ENCODE results near the gene HMOX2. TPM values are rescaled to one million over a fixed set of nuclear protein-coding genes. Genes with fewer than 3 reads are reported as not detected.
A peak's percentile ranks its signal among the peaks of the same experiment; 100 is the strongest.

HMOX2 gene
- polyA plus RNA-seq (ENCODE audit: low read depth in 6 of 6): 10 to 100 TPM; 36.9 to 49.8 (median 41.9) TPM

- Mint-ChIP-seq H3K27me3 (no peaks in the 10 kb centered on the region), H3K36me3 (no peaks in the 10 kb centered on the region), H3K27ac (peak within 1 kb of the TSS; percentile 69 to 92 (median 80)), H3K4me3 (peak within 1 kb of the TSS; percentile 82 to 94 (median 92)), H3K4me1 (peaks cover 21 to 54% (median 37%) of the 10 kb centered on the region in 3 donors), H3K9me3 (peaks cover 0 to 3% (median 0%) of the 10 kb centered on the region in 7 donors)
- DNase-seq (peak; percentile 93), ATAC-seq (ENCODE audit: low read depth in 2 of 2) (peak; percentile 88 to 89)
These were observed at the start of gene HMOX2 for GRCh38 chr16:4475880-4476788. HMOX2 (plus strand) TSS chr16:4476398; CDS start chr16:4505525, 29,127 bp downstream.

DNA sequence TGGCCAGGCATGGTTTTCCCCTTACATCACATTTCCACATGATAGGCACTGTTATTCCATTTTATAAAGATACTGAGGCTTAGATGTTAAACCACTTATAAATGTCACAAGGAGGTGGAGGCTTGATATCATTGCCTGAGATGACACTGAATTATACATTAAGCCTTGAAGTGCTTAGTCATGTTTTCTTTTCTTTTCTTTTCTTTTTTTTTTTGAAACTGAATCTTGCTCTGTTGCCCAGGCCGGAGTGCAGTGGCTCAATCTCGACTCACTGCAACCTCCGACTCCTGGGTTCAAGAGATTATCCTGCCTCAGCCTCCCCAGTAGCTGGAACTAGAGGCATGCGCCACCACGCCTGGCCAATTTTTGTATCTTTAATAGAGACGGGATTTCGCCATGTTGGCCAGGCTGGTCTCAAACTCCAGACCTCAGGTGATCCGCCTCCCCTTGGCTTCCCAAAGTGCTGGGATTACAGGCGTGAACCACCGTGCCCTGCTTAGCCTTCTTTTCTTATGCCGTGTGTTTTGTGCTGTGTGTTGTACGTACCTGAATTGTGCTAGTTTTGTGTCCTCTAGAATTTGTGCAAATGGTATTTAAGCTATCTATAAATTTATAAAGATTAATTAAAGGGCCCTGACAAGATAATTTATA lies 49.4 kb upstream of the HMOX2 start:
- peak overlapping the region; percentile 50 to 98 (median 95) for H3K27ac Mint-ChIP-seq

GRCh38 chr16:4428500-4428899 lies 47.7 kb upstream of the HMOX2 start:
- H3K4me3 Mint-ChIP-seq: peak overlapping the region in 3 of 8 donors; percentile 15 to 63 (median 59)
- DNase-seq: no peak
- H3K27ac Mint-ChIP-seq: peak overlapping the region in 1 of 6 donors; percentile 60
- no peaks in the 10 kb centered on the region for H3K27me3 Mint-ChIP-seq
- no peak for ATAC-seq (ENCODE audit: low read depth in 2 of 2)
- no peaks in the 10 kb centered on the region for H3K36me3 Mint-ChIP-seq
- peaks cover 26 to 35% (median 28%) of the 10 kb centered on the region in 3 donors for H3K4me1 Mint-ChIP-seq
- H3K9me3 Mint-ChIP-seq: no peaks in the 10 kb centered on the region

More for the DNA sequence above, 49.4 kb upstream of the HMOX2 start:
- DNase-seq (no peak), ATAC-seq (ENCODE audit: low read depth in 2 of 2) (no peak)
- H3K27me3 Mint-ChIP-seq: no peaks in the 10 kb centered on the region
- H3K36me3 Mint-ChIP-seq: no peaks in the 10 kb centered on the region
- H3K4me1 Mint-ChIP-seq: peaks cover 23 to 37% (median 28%) of the 10 kb centered on the region in 3 donors
- no peaks in the 10 kb centered on the region for H3K9me3 Mint-ChIP-seq
- H3K4me3 Mint-ChIP-seq: peak overlapping the region; percentile 81 to 99 (median 96)

DNA sequence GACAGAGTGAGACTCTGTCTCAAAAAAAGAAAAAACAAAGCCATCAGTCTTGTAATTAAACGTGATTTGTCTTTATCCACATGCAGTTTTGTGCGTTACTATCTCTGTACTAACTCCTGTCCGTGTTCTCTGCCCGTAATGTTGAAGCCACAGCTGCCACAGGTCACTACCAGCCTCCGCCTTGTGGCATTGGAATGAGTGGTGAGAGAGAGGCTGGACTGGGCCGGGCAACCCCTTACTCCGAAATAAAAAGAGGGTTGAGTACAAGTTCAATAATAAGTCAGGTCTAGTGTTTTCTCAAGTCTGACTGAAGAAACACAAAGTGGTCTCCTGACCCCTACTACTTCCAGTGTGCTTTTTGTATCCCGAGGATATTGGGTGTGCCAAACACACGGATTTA lies 45.2 kb upstream of the HMOX2 start:
- Mint-ChIP-seq H3K4me1 (peaks cover 21 to 27% (median 26%) of the 10 kb centered on the region in 3 donors), H3K27ac (no peak overlapping the region), H3K36me3 (peaks cover 0 to 7% of the 10 kb centered on the region in 2 donors), H3K4me3 (no peak overlapping the region), H3K9me3 (no peaks in the 10 kb centered on the region), H3K27me3 (no peaks in the 10 kb centered on the region)
- no peak for ATAC-seq (ENCODE audit: low read depth in 2 of 2)
- no peak for DNase-seq

GRCh38 chr16:4433228-4433627 lies 43.0 kb upstream of the HMOX2 start:
- DNase-seq (no peak), ATAC-seq (ENCODE audit: low read depth in 2 of 2) (no peak)
- Mint-ChIP-seq H3K27me3 (no peaks in the 10 kb centered on the region), H3K9me3 (no peaks in the 10 kb centered on the region), H3K4me1 (peaks cover 3 to 15% (median 10%) of the 10 kb centered on the region in 3 donors), H3K27ac (peak overlapping the region in 2 of 6 donors; percentile 59 to 88), H3K4me3 (no peak overlapping the region), H3K36me3 (peaks cover 0 to 10% of the 10 kb centered on the region in 2 donors)

- H3K36me3 Mint-ChIP-seq: peaks cover 0 to 10% of the 10 kb centered on the region in 2 donors
- ATAC-seq (ENCODE audit: low read depth in 2 of 2): no peak
- DNase-seq: no peak
- H3K27me3 Mint-ChIP-seq: no peaks in the 10 kb centered on the region
- peaks cover 0 to 11% (median 5%) of the 10 kb centered on the region in 3 donors for H3K4me1 Mint-ChIP-seq
- H3K9me3 Mint-ChIP-seq: no peaks in the 10 kb centered on the region
- H3K27ac Mint-ChIP-seq: no peak overlapping the region
- H3K4me3 Mint-ChIP-seq: no peak overlapping the region
These were observed 42.0 kb upstream of the HMOX2 start for GRCh38 chr16:4433914-4434787.

DNA sequence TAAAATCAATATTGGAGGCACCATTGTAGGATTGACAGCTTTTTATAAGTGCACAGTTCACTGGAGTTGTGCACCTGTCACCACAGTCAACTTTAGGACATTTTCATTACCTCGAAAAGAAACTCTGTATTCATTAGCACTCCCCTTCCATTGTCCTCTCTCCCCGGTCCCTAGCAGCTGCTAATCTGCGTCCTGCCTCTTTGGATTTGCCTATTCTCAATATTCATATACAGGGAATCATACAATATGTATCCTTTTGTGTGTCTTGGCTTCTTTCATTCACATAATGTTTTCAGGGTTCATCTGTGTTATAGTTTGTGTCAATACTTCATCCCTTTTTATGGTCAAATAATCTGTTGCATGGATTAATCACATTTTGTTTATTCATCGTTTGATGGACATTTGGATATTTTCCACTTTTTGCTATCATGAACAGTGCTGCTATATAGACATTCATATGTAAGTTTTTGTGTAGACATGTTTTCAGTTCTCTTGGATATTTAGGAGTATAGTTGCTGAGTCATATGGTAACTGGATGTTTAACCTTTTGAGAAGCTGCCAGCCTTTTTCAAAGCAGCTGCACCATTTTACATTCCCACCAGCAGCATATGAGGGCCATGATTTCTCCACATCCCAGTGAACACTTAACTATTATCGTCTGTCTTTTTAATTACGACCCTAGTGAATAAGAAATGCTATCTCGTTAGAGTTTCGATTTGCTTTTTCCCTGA lies 40.7 kb upstream of the HMOX2 start:
- no peaks in the 10 kb centered on the region for H3K27me3 Mint-ChIP-seq
- no peak for DNase-seq
- H3K4me3 Mint-ChIP-seq: no peak overlapping the region
- H3K36me3 Mint-ChIP-seq: peaks cover 0 to 10% of the 10 kb centered on the region in 2 donors
- no peaks in the 10 kb centered on the region for H3K9me3 Mint-ChIP-seq
- peak overlapping the region in 2 of 6 donors; percentile 19 to 49 for H3K27ac Mint-ChIP-seq
- no peak for ATAC-seq (ENCODE audit: low read depth in 2 of 2)
- peaks cover 0 to 11% (median 0%) of the 10 kb centered on the region in 3 donors for H3K4me1 Mint-ChIP-seq

DNA sequence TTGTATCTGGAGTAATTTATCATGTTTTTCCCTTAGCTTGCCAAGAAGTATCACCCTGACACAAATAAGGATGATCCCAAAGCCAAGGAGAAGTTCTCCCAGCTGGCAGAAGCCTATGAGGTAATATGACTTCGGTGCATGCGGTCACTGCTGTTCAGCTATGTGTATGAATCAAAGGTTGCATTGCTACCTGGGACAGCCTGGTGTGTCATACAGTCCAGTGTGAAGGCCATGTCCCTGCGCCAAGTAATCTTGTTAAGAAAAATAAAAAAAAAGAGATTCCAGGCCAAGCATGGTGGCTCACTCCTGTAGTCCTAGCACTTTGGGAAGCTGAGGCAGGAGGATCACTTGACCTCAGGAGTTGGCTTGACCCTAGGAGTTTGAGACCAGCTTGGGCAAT lies 38.8 kb upstream of the HMOX2 start:
- H3K27me3 Mint-ChIP-seq: no peaks in the 10 kb centered on the region
- DNase-seq: no peak
- H3K27ac Mint-ChIP-seq: peak overlapping the region in 1 of 6 donors; percentile 47
- H3K36me3 Mint-ChIP-seq: peaks cover 8 to 10% of the 10 kb centered on the region in 2 donors
- no peak overlapping the region for H3K4me3 Mint-ChIP-seq
- no peaks in the 10 kb centered on the region for H3K9me3 Mint-ChIP-seq
- H3K4me1 Mint-ChIP-seq: peaks cover 0 to 11% (median 0%) of the 10 kb centered on the region in 3 donors
- ATAC-seq (ENCODE audit: low read depth in 2 of 2): no peak

- DNase-seq (no peak), ATAC-seq (ENCODE audit: low read depth in 2 of 2) (no peak)
- Mint-ChIP-seq H3K27me3 (no peaks in the 10 kb centered on the region), H3K9me3 (no peaks in the 10 kb centered on the region), H3K4me1 (peaks cover 0 to 3% (median 3%) of the 10 kb centered on the region in 3 donors), H3K4me3 (no peak overlapping the region), H3K36me3 (peaks cover 20 to 23% of the 10 kb centered on the region in 2 donors), H3K27ac (peak overlapping the region in 1 of 6 donors; percentile 8)
These were observed 33.8 kb upstream of the HMOX2 start for GRCh38 chr16:4442371-4442770.

- Mint-ChIP-seq H3K9me3 (no peaks in the 10 kb centered on the region), H3K27ac (no peak overlapping the region)
These were observed 32.9 kb upstream of the HMOX2 start for GRCh38 chr16:4443271-4443670.

DNA sequence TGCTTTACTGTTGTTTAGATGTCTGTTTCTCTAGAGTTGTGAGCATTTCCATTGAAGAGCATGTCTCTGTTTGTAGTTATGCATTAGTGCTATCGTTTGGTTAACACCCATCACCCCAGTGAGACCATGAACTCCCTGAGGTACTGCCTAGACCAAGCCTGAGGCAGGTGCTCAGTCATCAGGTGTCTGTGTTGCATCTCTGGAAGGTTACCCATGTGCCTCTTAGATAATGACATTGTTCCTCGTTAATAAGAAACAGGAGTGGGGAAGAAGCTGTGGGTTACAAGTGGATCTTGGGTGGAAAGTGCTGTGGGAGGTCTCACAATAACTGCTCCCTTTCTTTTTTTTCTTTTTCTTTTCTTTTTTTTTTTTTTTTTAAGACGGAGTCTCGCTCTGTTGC lies 32.2 kb upstream of the HMOX2 start:
- Mint-ChIP-seq H3K36me3 (peaks cover 20 to 23% of the 10 kb centered on the region in 2 donors), H3K4me1 (peaks cover 0 to 3% (median 3%) of the 10 kb centered on the region in 3 donors), H3K4me3 (no peak overlapping the region), H3K27ac (peak overlapping the region in 1 of 6 donors; percentile 49), H3K9me3 (no peaks in the 10 kb centered on the region), H3K27me3 (no peaks in the 10 kb centered on the region)
- no peak for ATAC-seq (ENCODE audit: low read depth in 2 of 2)
- DNase-seq: no peak

More at GRCh38 chr16:4443271-4443670, 32.9 kb upstream of the HMOX2 start:
- Mint-ChIP-seq H3K4me3 (peak overlapping the region in 1 of 8 donors; percentile 53), H3K4me1 (peaks cover 0 to 3% (median 3%) of the 10 kb centered on the region in 3 donors), H3K36me3 (peaks cover 20 to 23% of the 10 kb centered on the region in 2 donors), H3K27me3 (no peaks in the 10 kb centered on the region)
- ATAC-seq (ENCODE audit: low read depth in 2 of 2): no peak
- DNase-seq: no peak

DNA sequence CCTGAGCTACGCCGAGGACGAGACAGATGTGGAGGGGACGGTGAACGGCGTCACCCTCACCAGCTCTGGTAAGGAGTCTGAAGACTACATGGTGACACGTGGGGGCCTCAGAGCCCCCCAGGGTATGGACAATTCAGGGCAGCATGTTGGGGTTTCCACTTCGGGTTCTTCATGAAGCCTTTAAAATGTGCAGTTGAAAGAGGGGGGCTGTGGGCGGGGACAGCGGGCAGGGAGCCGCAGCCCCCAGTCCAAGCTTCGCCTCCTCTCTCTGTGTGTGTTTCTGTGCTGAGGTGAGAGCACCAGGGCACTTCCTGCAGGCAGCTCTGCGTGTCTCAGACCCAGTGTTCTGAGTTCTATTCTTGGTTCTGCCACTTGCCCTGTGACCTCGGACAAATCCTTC lies 25.8 kb upstream of the HMOX2 start:
- Mint-ChIP-seq H3K4me3 (no peak overlapping the region), H3K9me3 (no peaks in the 10 kb centered on the region), H3K4me1 (no peaks in the 10 kb centered on the region), H3K36me3 (no peaks in the 10 kb centered on the region), H3K27ac (no peak overlapping the region), H3K27me3 (no peaks in the 10 kb centered on the region)
- ATAC-seq (ENCODE audit: low read depth in 2 of 2): no peak
- DNase-seq: no peak

All from naive B cell (primary cell).